Measurements from ENCODE around the gene SELENOT. TPM values are rescaled to one million over a fixed set of nuclear protein-coding genes. Genes with fewer than 3 reads are reported as not detected.

Gene SELENOT
- total RNA-seq (10 to 100 TPM; 49.5 to 78.1 (median 54.8) TPM), polyA plus RNA-seq (100 to 1,000 TPM in 1 of 3 donors, 10 to 100 TPM in 2; 41.5 to 104 (median 98.1) TPM)
- long read RNA-seq, donor 1, transcript SELENOT-202 (6 exons, 3,469 nt), result major isoform, 43 of 45 reads
- long read RNA-seq, donor 1, partial matches to known transcripts, result 2 of 45 reads
- long read RNA-seq, donor 1, other reads (novel, unspliced or antisense), result 0 of 45 reads
- long read RNA-seq, donor 2, transcript SELENOT-205 (6 exons, 1,078 nt), result minor isoform, 6 of 94 reads
- long read RNA-seq, donor 2, transcript SELENOT-202 (6 exons, 3,469 nt), result major isoform, 83 of 94 reads
- long read RNA-seq, donor 2, partial matches to known transcripts, result 1 of 94 reads
- long read RNA-seq, donor 2, other reads (novel, unspliced or antisense), result 3 of 94 reads

- H3K4me1 ChIP-seq, result peaks cover 40% of the 10 kb centered on the region
- no peaks in the 10 kb centered on the region for H3K27me3 ChIP-seq (ENCODE audit: insufficient read depth in 3 of 3, low read length in 2 of 3)
- peak within 1 kb of the TSS; percentile 94 for H3K27ac ChIP-seq
- no peaks in the 10 kb centered on the region for H3K9me3 ChIP-seq
- TF ChIP-seq CTCF (IDR thresholded peaks at IDR 0.05), result peak; percentile 36
- peak; percentile 93 to 98 for DNase-seq
- peak; percentile 92 to 96 (median 94) for ATAC-seq
- intact Hi-C loops (cut with DNase I), result loop anchor here (5.0 to 10.0 kb wide), 2 partner anchors 56 to 161 kb away; partner anchors contain the start of genes EIF2A (in 1 of the 2), SERP1 (in 1 of the 2) and SIAH2 (in 1 of the 2)
- H3K4me3 ChIP-seq, result peak within 1 kb of the TSS; percentile 85
- WGBS, 3 donors, result 0% methylated on average over 69 of the region's 69 CpGs
- no peaks in the 10 kb centered on the region for H3K36me3 ChIP-seq (ENCODE audit: insufficient read depth in 1 of 2, low read depth in 1 of 2)
Measured at GRCh38 chr3:150603153-150603979, at the start of gene SELENOT. SELENOT (plus strand) TSS chr3:150603321; CDS start chr3:150603363, 42 bp downstream.

GRCh38 chr3:150555859-150556436 is 47.2 kb upstream of the SELENOT start:
- Histone ChIP-seq H3K4me1 (no peaks in the 10 kb centered on the region), H3K4me3 (no peak overlapping the region), H3K27ac (no peak overlapping the region), H3K27me3 (ENCODE audit: insufficient read depth in 3 of 3, low read length in 2 of 3) (no peaks in the 10 kb centered on the region), H3K9me3 (no peaks in the 10 kb centered on the region), H3K36me3 (ENCODE audit: insufficient read depth in 1 of 2, low read depth in 1 of 2) (peaks cover 0 to 64% of the 10 kb centered on the region in 2 donors)
- 92 to 97% (median 96%) methylated on average over 4 of the region's 4 CpGs for whole genome bisulfite sequencing, 3 donors
- intact Hi-C loops (cut with DNase I), result no loop called here
- no peak for TF ChIP-seq CTCF (IDR thresholded peaks at IDR 0.05)
- no peak for DNase-seq
- no peak for ATAC-seq

GRCh38 chr3:150556792-150557191 is 46.3 kb upstream of the SELENOT start:
- H3K4me1 ChIP-seq, result no peaks in the 10 kb centered on the region
- H3K4me3 ChIP-seq, result no peak overlapping the region
- H3K36me3 ChIP-seq (ENCODE audit: insufficient read depth in 1 of 2, low read depth in 1 of 2), result peaks cover 0 to 61% of the 10 kb centered on the region in 2 donors
- no peak for DNase-seq
- H3K9me3 ChIP-seq, result no peaks in the 10 kb centered on the region
- no peak for ATAC-seq
- no peaks in the 10 kb centered on the region for H3K27me3 ChIP-seq (ENCODE audit: insufficient read depth in 3 of 3, low read length in 2 of 3)
- intact Hi-C loops (cut with DNase I), result no loop called here
- 67 to 71% (median 70%) methylated on average over 2 of the region's 2 CpGs for WGBS, 3 donors
- no peak for TF ChIP-seq CTCF (IDR thresholded peaks at IDR 0.05)
- no peak overlapping the region for H3K27ac ChIP-seq

- no peak for ATAC-seq
- no peaks in the 10 kb centered on the region for H3K27me3 ChIP-seq (ENCODE audit: insufficient read depth in 3 of 3, low read length in 2 of 3)
- no peak for TF ChIP-seq CTCF (IDR thresholded peaks at IDR 0.05)
- 71 to 82% (median 77%) methylated on average over 1 of the region's 1 CpG for WGBS, 3 donors
- no peaks in the 10 kb centered on the region for H3K9me3 ChIP-seq
- no peak for DNase-seq
- intact Hi-C loops (cut with DNase I), result no loop called here
- H3K4me1 ChIP-seq, result no peaks in the 10 kb centered on the region
- H3K36me3 ChIP-seq (ENCODE audit: insufficient read depth in 1 of 2, low read depth in 1 of 2), result peaks cover 0 to 58% of the 10 kb centered on the region in 2 donors
- H3K4me3 ChIP-seq, result no peak overlapping the region
- H3K27ac ChIP-seq, result no peak overlapping the region
Measured at GRCh38 chr3:150557725-150558124, 45.4 kb upstream of the SELENOT start.

Measured in psoas muscle (tissue), 8 donors.